HepG2 (cell line): Measurements from ENCODE around the gene DNAAF8.

ENCODE experiments used
- CTCF ChIP-seq: sonication (generic); formaldehyde crosslinking; IDR thresholded peaks from 2 replicates; pipeline ENCODE4 v1.5.0; 2020; ENCODE audit warnings: mild to moderate bottlenecking, missing genetic modification reagents, moderate library complexity
- GABPA ChIP-seq, 2 experiments: IDR thresholded peaks; 2 replicates each; pipeline ENCODE4 v1.6.1; 2011 to 2016; ENCODE audit warnings: low read depth in 2 of 2, low read length in 1 of 2, missing biosample characterization in 1 of 2, missing genetic modification characterization in 1 of 2
- GPN1 ChIP-seq: sonication (generic); formaldehyde crosslinking; IDR thresholded peaks from 2 replicates; pipeline ENCODE4 v1.5.1; 2020; ENCODE audit warnings: missing genetic modification reagents, borderline replicate concordance
- SP1 ChIP-seq, 2 experiments: fragments of 450-650 bp in 1 of 2; sonication (generic) in 1 of 2; formaldehyde crosslinking in 1 of 2; IDR thresholded peaks; 2 replicates each; pipeline versions ENCODE4 v1.4.0 to v1.6.1; 2016 to 2020; ENCODE audit warnings: missing genetic modification reagents in 1 of 2
- SUZ12 ChIP-seq: fragments of 150-350 bp; IDR thresholded peaks from 2 replicates; pipeline ENCODE4 v1.6.1; 2014; ENCODE audit warnings: low read depth, low read length
- ZNF879 ChIP-seq: sonication (generic); formaldehyde crosslinking; IDR thresholded peaks from 2 replicates; pipeline ENCODE4 v1.8.1; 2023; ENCODE audit warnings: missing genetic modification reagents
- TF ChIP-seq, protein P1 (sequence below): sonication (generic); formaldehyde crosslinking; IDR thresholded peaks from 2 replicates; pipeline ENCODE4 v1.4.0; 2020; ENCODE audit warnings: mild to moderate bottlenecking, missing genetic modification reagents
- TF ChIP-seq, protein P2 (sequence below): sonication (generic); formaldehyde crosslinking; IDR thresholded peaks from 2 replicates; pipeline ENCODE4 v1.4.0; 2020; ENCODE audit warnings: missing genetic modification reagents

DNA sequence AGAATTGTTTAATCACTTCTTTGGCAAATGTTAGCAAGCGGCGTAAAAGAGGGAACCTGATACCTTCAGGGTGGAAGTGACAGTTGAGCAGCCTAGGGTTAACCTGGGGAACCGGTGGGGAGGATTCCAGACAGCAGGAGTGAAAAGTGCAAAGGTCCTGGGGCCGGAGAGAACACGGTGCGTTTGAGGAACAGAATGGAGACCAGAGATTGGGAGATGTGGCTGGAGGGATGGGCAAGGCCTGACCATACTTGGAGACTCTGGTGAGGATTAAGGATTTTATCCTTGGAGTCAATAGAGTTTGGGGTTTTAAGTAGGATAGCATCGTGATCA, 34.9 kb downstream of the DNAAF8 start:
- TF ChIP-seq GPN1 (no peak), SP1 (IDR thresholded peaks at IDR 0.05) (no peak), SP1 (CRISPR knock-in tag; IDR thresholded peaks at IDR 0.05) (no peak), CTCF (CRISPR knock-in tag) (no peak), SUZ12 (no peak), ZNF879 (CRISPR knock-in tag) (no peak), GABPA (IDR thresholded peaks at IDR 0.05; ENCODE audit: low read depth, low read length) (no peak), GABPA (CRISPR knock-in tag; IDR thresholded peaks at IDR 0.05; ENCODE audit: low read depth) (no peak)
- TF ChIP-seq, protein P1, sequence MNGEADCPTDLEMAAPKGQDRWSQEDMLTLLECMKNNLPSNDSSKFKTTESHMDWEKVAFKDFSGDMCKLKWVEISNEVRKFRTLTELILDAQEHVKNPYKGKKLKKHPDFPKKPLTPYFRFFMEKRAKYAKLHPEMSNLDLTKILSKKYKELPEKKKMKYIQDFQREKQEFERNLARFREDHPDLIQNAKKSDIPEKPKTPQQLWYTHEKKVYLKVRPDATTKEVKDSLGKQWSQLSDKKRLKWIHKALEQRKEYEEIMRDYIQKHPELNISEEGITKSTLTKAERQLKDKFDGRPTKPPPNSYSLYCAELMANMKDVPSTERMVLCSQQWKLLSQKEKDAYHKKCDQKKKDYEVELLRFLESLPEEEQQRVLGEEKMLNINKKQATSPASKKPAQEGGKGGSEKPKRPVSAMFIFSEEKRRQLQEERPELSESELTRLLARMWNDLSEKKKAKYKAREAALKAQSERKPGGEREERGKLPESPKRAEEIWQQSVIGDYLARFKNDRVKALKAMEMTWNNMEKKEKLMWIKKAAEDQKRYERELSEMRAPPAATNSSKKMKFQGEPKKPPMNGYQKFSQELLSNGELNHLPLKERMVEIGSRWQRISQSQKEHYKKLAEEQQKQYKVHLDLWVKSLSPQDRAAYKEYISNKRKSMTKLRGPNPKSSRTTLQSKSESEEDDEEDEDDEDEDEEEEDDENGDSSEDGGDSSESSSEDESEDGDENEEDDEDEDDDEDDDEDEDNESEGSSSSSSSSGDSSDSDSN (CRISPR knock-in tag) = no peak
- TF ChIP-seq, protein P2, sequence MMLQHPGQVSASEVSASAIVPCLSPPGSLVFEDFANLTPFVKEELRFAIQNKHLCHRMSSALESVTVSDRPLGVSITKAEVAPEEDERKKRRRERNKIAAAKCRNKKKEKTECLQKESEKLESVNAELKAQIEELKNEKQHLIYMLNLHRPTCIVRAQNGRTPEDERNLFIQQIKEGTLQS (CRISPR knock-in tag) = no peak
